HG02981 (cell line): ENCODE measurements around the gene TSPAN9.

ENCODE experiments used
- ATAC-seq: cut with Tn5 transposase; IDR thresholded peaks from one replicate; pipeline ENCODE4 v1.9.1; 2021; ENCODE audit warnings: mild to moderate bottlenecking, moderate library complexity; ENCODE audit not compliant: unreplicated experiment

Gene TSPAN9

DNA sequence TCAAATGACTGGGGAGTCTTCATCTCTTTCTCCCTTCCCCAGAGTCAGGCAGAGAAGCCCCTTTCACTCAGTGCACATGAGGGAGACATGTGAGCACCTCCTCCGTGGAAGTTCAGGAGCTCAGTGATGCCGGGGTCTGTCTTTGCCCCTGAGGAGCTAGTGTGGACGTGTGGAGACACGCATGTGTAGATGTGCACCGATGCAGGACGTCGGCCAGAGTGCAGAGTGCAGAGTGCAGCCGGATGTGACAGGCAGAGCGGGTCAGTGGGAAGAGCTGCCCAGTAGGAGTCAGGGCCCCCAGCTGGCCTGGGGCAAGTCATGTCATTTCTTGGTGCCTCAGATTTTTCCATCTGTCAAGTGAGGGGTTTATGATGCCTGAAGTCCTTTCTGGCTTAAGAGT, 20.7 kb downstream of the TSPAN9 start:
- no peak for ATAC-seq

DNA sequence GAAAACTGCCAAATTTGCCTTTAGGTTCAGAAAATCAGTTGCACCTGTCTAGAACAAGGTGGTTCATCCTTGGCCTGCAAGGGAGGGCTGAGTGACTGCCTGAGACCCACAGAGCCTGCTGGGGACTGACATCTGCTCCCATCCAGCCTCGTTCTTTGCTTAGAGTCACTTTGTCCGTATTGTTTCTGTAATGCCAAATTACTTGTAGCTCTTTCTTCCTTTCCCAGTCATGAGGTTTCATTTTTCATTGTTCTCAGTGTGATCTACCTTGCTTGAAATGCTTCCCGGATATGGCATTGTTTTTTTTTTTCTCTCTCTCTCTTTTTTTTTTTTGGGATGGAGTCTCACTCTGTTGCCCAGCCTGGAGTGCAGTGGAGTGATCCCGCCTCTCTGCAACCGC, 21.3 kb downstream of the TSPAN9 start:
- ATAC-seq, result no peak

DNA sequence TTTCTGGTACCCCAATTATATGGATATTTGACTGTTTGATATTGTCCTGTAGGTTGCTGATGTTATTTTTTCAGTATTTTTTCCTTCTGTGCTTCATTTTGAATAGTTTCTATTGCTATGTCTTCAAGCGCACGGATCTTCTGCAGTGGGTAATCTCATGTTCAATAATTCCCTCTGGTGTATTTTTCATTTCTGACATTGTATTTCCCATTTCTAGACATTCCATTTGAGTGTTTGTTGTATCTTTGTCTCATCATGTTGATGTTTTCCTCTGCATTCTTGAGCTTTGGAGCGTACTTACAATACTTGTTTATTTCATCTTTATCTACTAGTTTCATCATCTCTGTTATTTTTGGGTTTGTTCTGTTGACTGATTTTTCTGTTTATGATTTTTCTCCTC, 22.0 kb downstream of the TSPAN9 start:
- no peak for ATAC-seq

GRCh38 chr12:3101309-3102024, 24.3 kb downstream of the TSPAN9 start:
- ATAC-seq, result no peak

GRCh38 chr12:3102771-3103410, 25.7 kb downstream of the TSPAN9 start:
- ATAC-seq, result no peak

GRCh38 chr12:3103806-3104205, 26.6 kb downstream of the TSPAN9 start:
- no peak for ATAC-seq

GRCh38 chr12:3105690-3106479, 28.7 kb downstream of the TSPAN9 start:
- no peak for ATAC-seq

DNA sequence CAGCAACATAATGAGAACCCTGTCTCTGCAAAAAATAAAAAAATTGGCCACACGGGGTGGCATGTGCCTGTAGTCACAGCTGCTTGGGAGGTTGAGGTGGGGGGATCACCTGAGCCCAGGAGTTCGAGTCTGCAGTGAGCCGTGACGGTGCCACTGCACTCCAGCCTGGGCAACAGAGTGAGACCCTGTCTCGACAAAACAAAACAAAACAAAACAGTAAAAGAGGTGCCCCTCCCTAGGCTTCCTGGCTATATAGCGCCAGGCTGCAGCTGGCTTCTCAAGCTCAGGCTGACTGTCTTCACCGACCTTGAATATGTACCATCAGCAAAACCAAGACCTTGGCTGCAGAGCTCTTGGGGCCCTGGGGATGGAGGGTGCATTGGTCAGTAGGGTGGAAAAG, 29.4 kb downstream of the TSPAN9 start:
- ATAC-seq, result no peak

DNA sequence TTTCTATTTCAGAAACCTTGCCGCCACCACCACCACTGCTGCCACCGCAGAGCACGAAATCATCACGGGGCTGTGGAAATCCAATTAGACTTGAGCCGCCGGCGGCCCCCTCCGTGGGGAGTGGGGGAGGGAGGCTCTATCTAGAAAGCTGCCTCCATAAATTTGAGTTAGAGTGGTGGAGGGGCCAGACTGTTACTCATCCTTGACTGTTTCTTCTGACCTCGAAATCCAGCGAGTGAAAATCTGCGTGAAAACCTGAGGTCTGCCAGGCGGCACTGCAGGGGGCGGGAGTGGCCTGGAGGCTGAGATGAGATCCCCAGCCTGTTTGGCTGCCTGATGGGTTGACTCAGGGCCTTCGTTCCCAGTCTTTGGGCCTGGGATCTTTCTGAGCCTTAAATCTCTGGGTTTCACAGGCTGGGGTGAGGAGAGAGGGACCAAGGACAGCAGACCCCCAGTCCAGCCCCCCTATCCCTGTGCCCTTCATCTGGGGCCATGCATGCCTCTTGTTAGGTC, 29.9 kb downstream of the TSPAN9 start:
- no peak for ATAC-seq

DNA sequence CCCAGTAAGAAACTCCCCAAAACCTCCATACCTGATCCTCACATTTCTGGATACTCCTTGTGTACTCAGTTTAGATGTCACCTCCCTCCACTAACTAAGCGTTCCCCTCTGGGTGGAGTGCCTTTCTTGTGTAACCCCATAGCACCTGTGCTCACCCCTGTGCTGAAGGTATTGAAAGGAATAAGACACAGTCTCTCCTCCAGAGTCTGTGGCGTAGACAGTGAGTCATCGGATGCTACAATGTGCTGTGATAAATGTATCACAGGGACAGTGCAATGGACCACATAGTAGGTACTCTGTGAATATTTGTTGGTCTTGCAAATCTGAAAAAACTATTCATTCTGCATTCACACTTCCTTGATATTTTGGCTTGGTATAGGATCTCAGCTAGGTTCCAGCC, 30.8 kb downstream of the TSPAN9 start:
- no peak for ATAC-seq

- no peak for ATAC-seq
Observed at GRCh38 chr12:3110578-3110977, 33.4 kb downstream of the TSPAN9 start.

- no peak for ATAC-seq
Observed at GRCh38 chr12:3113671-3114325, 36.6 kb downstream of the TSPAN9 start.

DNA sequence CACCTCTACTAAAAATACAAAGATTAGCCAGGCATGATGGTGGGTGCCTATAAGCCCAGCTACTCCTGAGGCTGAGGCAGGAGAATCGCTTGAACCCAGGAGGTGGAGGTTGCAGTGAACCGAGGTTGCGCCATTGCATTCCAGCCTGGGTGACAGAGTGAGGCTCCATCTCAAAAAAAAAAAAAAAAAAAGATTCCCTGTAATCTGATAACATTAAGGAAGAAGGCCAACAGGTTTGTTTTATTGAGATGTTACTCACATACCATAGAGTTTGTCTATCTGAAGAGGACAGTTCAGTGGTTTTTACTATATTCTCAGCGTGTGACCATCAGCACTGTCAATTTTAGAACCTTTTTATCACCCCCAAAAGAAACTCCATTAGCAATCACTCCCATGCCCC, 37.5 kb downstream of the TSPAN9 start:
- ATAC-seq, result no peak

GRCh38 chr12:3115078-3115477, 37.9 kb downstream of the TSPAN9 start:
- ATAC-seq, result no peak

- no peak for ATAC-seq
Observed at GRCh38 chr12:3116106-3116844, 39.1 kb downstream of the TSPAN9 start.

- ATAC-seq, result no peak
Observed at GRCh38 chr12:3117144-3117581, 40.0 kb downstream of the TSPAN9 start.

- ATAC-seq, result no peak
Observed at GRCh38 chr12:3117591-3118015, 40.4 kb downstream of the TSPAN9 start.

- ATAC-seq, result no peak
Observed at GRCh38 chr12:3119192-3119755, 42.1 kb downstream of the TSPAN9 start.

- ATAC-seq, result no peak
Observed at GRCh38 chr12:3119756-3120601, 42.8 kb downstream of the TSPAN9 start.
